Nephron progenitor cell (in vitro differentiated cells): ENCODE data around the gene JTB.
"Not testable (repeated sequence)": the region's sequence is repeated elsewhere in the genome, so short reads cannot be mapped to it uniquely, and the experiment has no call there.

Experiments used
- DNase-seq: peaks from one replicate; pipeline ENCODE4 v3.0.0; 2021
- H3K27ac Mint-ChIP-seq: 2 replicates; pipeline ENCODE4 v1.8.0; 2021; ENCODE audit warnings: mild to moderate bottlenecking, moderate library complexity, mixed read lengths
- H3K27me3 Mint-ChIP-seq: 2 replicates; pipeline ENCODE4 v1.8.0; 2021; ENCODE audit warnings: mild to moderate bottlenecking, low read depth, mixed read lengths; ENCODE audit not compliant: poor library complexity
- H3K36me3 Mint-ChIP-seq: 2 replicates; pipeline ENCODE4 v1.8.0; 2021; ENCODE audit warnings: low read depth, mixed read lengths
- H3K4me1 Mint-ChIP-seq: 2 replicates; pipeline ENCODE4 v1.8.0; 2021; ENCODE audit warnings: mixed read lengths
- H3K4me3 Mint-ChIP-seq: 2 replicates; pipeline ENCODE4 v1.8.0; 2021; ENCODE audit warnings: mild to moderate bottlenecking, moderate library complexity, mixed read lengths
- H3K9me3 Mint-ChIP-seq: 2 replicates; pipeline ENCODE4 v1.8.0; 2021; ENCODE audit warnings: mild to moderate bottlenecking, moderate library complexity, mixed read lengths
- CTCF ChIP-seq: fragments of 200-600 bp; sonication (generic); IDR thresholded peaks from 2 replicates; pipeline ENCODE4 v1.5.0; 2021; ENCODE audit warnings: antibody characterized with exemption

JTB gene

GRCh38 chr1:154006136-154006535 lies 28.7 kb upstream of the JTB start:
- Mint-ChIP-seq H3K27me3 (no peaks in the 10 kb centered on the region), H3K27ac (no peak overlapping the region)

GRCh38 chr1:154000420-154000819 lies 22.9 kb upstream of the JTB start:
- no peak overlapping the region for H3K27ac Mint-ChIP-seq
- no peaks in the 10 kb centered on the region for H3K27me3 Mint-ChIP-seq
- peaks cover 8% of the 10 kb centered on the region for H3K36me3 Mint-ChIP-seq
- H3K4me1 Mint-ChIP-seq: no peaks in the 10 kb centered on the region
- no peak for TF ChIP-seq CTCF
- DNase-seq: no peak
- H3K4me3 Mint-ChIP-seq: no peak overlapping the region
- no peaks in the 10 kb centered on the region for H3K9me3 Mint-ChIP-seq

More at GRCh38 chr1:154006136-154006535, 28.7 kb upstream of the JTB start:
- no peaks in the 10 kb centered on the region for H3K36me3 Mint-ChIP-seq
- no peak for DNase-seq
- no peaks in the 10 kb centered on the region for H3K4me1 Mint-ChIP-seq
- no peaks in the 10 kb centered on the region for H3K9me3 Mint-ChIP-seq
- no peak overlapping the region for H3K4me3 Mint-ChIP-seq
- TF ChIP-seq CTCF: no peak

- H3K36me3 Mint-ChIP-seq: peaks cover 40% of the 10 kb centered on the region
- H3K9me3 Mint-ChIP-seq, H3K27ac Mint-ChIP-seq, H3K4me3 Mint-ChIP-seq, DNase-seq, H3K27me3 Mint-ChIP-seq, H3K4me1 Mint-ChIP-seq: not testable (repeated sequence)
Observed at GRCh38 chr1:153996882-153997281, 19.4 kb upstream of the JTB start.

- peak overlapping the region; percentile 15 for H3K27ac Mint-ChIP-seq
- no peak for DNase-seq
- TF ChIP-seq CTCF: no peak
- peaks cover 4% of the 10 kb centered on the region for H3K9me3 Mint-ChIP-seq
- no peak overlapping the region for H3K4me3 Mint-ChIP-seq
- peaks cover 52% of the 10 kb centered on the region for H3K36me3 Mint-ChIP-seq
- peaks cover 21% of the 10 kb centered on the region for H3K4me1 Mint-ChIP-seq
- H3K27me3 Mint-ChIP-seq: no peaks in the 10 kb centered on the region
Observed at GRCh38 chr1:153995640-153996039, 18.2 kb upstream of the JTB start.

- no peak for TF ChIP-seq CTCF
- peak overlapping the region; percentile 15 for H3K27ac Mint-ChIP-seq
- peaks cover 25% of the 10 kb centered on the region for H3K4me1 Mint-ChIP-seq
- no peaks in the 10 kb centered on the region for H3K27me3 Mint-ChIP-seq
- H3K36me3 Mint-ChIP-seq: peaks cover 54% of the 10 kb centered on the region
- H3K9me3 Mint-ChIP-seq: peaks cover 4% of the 10 kb centered on the region
- no peak for DNase-seq
- no peak overlapping the region for H3K4me3 Mint-ChIP-seq
Observed at GRCh38 chr1:153995202-153995601, 17.7 kb upstream of the JTB start.

- no peak for DNase-seq
- H3K36me3 Mint-ChIP-seq: peaks cover 58% of the 10 kb centered on the region
- H3K4me3 Mint-ChIP-seq: peak overlapping the region; percentile 98
- no peaks in the 10 kb centered on the region for H3K27me3 Mint-ChIP-seq
- H3K9me3 Mint-ChIP-seq: peaks cover 7% of the 10 kb centered on the region
- H3K4me1 Mint-ChIP-seq: peaks cover 33% of the 10 kb centered on the region
- H3K27ac Mint-ChIP-seq: peak overlapping the region; percentile 47
- TF ChIP-seq CTCF: no peak
Observed at GRCh38 chr1:153991806-153992205, 14.3 kb upstream of the JTB start.
